Activated CD8-positive, alpha-beta memory T cell treated with anti-CD3 and anti-CD28 coated beads for 48 hours (primary cell): ENCODE measurements around the gene STX4.

Source experiments
- DNase-seq, 3 experiments: peaks; one replicate each; pipeline ENCODE4 v3.0.0-alpha.2; 2020; ENCODE audit warnings: low read depth in 2 of 3, low spot score in 2 of 3

Gene STX4

GRCh38 chr16:31063843-31064611 lies 30.7 kb downstream of the STX4 start:
- DNase-seq = no peak

- no peak for DNase-seq
Measured at GRCh38 chr16:31064882-31065461, 31.6 kb downstream of the STX4 start.

- no peak for DNase-seq
Measured at GRCh38 chr16:31067342-31067741, 34.0 kb downstream of the STX4 start.

DNA sequence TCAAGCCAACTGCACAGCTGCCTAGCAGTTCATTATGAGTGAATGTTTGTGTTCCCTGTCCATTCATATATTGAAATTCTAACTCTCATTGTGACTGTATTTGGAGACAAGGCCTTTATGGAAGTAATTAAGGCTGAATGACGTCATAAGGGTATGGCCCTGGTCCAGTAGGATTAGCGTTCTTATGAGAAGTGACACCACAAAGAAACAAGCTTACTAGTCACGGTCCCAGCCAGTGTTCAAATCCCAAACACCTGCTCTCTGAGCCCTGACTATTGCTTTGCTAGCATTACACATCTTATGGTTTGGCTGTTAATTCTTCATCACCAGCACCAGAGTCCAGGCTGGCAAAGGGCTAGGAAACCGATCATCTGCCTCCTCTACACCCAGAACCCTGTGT lies 38.5 kb downstream of the STX4 start:
- no peak for DNase-seq

GRCh38 chr16:31072540-31073141 lies 39.3 kb downstream of the STX4 start:
- no peak for DNase-seq

DNA sequence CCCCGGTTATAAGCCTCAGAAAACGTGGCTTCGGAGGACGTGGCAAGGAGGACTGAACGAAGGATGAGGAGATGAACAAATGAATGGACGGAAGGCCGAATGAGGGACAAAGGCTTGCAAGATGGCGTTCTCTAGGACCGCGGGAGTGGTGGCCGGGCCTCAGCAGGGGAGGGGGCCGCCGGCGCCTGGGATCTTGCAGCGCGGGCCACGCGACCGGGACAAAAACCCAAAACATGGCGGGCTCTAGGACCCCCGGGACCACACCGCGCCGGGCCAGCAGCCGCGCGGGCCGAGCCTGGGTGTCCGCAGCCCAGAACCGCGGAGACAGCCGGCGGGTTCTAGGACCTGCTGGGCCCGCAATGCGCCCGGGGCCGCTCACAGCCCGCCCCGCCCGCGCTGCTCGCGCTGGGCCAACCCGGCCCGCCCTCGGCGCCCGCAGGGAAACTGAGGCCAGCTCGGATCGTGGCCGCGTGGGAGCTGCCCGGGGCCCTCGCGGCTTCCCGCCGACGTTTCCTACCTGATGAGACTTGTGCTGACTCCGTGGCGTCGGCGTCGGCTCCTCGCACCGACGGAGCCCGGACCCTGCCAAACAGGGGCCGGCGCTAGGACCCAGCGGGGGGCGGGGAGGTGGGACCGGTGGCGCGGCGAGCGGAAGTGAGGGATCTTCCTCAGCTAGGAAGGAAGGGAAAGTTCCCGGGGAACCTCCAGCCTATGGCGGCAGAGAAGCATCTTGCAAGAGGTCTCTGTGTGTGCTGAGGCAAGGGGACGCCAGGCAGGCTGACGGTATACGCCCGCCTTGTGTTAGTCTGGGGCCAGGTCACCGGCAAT lies 40.0 kb downstream of the STX4 start:
- DNase-seq = peak; percentile 67 to 80 (median 80)

- DNase-seq = peak; percentile 80 to 95 (median 89)
Measured at GRCh38 chr16:31073970-31074813, 40.8 kb downstream of the STX4 start, which contains the start of the genes ZNF646 and ZNF668. ZNF646 (plus strand) TSS chr16:31074422; CDS start chr16:31076325, 1,903 bp downstream. ZNF668 (minus strand) TSS chr16:31074240; CDS start chr16:31064459, 9,781 bp downstream.

DNA sequence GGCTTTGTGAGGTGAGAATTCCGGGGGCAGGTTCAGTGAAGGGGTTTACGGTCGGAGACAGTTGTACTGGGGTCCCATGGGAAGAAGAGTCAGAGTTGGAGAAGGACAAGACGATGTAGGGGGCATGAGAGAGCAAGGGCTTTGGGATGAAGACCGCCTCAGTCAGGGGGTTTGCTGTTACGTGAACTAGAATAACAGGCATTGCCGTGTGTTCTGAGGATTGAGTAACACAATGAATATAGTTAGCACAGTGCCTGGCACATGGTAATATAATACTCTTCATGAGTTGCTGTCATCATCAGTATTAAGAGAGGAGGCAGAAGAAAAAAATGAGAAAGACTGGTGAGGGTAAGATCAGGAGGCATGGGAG lies 41.4 kb downstream of the STX4 start:
- DNase-seq = no peak

DNA sequence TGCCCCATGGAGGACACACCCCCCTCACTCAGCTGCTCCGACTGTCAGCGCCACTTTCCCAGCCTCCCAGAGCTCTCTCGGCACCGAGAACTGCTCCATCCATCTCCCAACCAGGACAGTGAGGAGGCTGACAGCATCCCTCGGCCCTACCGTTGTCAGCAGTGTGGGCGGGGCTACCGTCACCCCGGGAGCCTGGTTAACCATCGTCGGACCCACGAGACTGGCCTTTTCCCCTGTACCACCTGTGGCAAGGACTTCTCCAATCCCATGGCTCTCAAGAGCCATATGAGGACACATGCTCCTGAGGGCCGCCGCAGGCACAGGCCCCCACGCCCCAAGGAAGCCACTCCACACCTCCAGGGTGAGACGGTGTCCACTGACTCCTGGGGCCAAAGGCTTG lies 43.0 kb downstream of the STX4 start:
- no peak for DNase-seq

- DNase-seq = no peak
Measured at GRCh38 chr16:31077024-31077423, 43.7 kb downstream of the STX4 start.

- DNase-seq = no peak
Measured at GRCh38 chr16:31077592-31078396, 44.4 kb downstream of the STX4 start.

- no peak for DNase-seq
Measured at GRCh38 chr16:31078597-31079341, 45.4 kb downstream of the STX4 start.

DNA sequence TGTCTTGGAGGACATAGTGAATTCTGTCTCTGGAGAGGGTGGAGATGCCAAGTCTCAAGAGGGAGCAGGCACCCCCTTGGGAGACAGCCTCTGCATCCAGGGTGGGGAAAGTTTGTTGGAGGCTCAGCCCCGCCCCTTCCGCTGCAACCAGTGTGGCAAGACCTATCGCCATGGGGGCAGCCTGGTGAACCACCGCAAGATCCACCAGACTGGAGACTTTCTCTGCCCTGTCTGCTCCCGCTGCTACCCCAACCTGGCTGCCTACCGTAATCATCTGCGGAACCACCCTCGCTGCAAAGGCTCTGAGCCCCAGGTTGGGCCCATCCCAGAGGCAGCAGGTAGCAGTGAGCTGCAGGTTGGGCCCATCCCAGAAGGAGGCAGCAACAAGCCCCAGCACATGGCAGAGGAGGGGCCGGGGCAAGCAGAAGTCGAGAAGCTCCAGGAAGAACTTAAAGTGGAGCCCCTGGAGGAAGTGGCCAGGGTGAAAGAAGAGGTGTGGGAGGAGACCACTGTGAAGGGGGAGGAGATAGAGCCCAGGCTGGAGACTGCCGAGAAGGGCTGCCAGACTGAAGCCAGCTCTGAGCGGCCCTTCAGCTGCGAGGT lies 46.1 kb downstream of the STX4 start:
- DNase-seq = no peak

- DNase-seq = no peak
Measured at GRCh38 chr16:31080035-31080629, 46.8 kb downstream of the STX4 start.

GRCh38 chr16:31080756-31081419 lies 47.5 kb downstream of the STX4 start:
- DNase-seq = no peak

DNA sequence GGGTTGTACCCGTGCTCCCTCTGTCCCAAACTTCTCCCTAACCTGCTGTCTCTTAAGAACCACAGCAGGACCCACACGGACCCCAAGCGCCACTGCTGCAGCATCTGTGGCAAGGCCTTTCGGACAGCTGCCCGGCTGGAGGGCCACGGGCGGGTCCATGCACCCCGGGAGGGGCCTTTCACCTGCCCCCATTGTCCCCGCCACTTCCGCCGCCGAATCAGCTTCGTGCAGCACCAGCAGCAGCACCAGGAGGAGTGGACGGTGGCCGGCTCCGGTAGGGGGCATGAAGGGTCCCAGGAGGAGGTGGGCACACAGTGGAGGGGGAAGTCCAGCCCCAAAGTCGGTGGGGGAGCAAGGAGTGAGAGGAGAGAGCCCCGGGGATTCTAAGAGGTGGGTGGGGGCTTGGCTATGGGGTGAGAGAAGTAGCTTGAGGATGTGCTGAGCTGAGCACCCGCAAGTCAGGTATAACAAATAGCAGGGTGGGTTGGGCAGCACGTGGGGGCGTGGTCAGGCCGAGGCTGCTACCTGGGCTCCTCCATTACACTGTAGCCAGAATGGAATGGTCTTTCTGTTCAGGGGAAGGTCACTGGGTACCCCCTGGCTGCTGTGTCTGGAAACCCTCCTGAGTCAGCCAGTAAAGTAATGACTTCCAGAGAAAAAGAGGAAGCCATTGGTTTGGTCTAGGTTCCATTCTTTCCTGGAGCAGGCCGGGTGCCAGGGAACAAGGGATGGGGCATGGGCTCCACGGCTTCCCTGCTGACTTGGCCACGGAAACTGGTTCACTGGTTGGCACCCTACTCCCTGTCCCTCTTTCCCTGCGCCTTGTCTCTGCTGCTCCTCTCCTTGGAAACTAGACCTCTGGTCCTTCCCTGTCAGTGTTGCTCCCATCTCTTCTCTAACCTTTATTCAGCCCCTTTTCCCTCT lies 48.3 kb downstream of the STX4 start:
- DNase-seq = no peak
